Urinary bladder (tissue), 4 donors: ENCODE results near the gene SCN8A. TPM values are rescaled to one million over a fixed set of nuclear protein-coding genes. Genes with fewer than 3 reads are reported as not detected.

Source experiments
- DNase-seq: peaks from one replicate; pipeline ENCODE4 v3.0.0-alpha.2; 2015; ENCODE audit errors: extremely low spot score
- H3K27ac ChIP-seq: one replicate; pipeline ENCODE4 v1.5.1; 2013; ENCODE audit warnings: low read depth, mild to moderate bottlenecking, moderate library complexity
- H3K36me3 ChIP-seq: one replicate; pipeline ENCODE4 v1.6.1; 2013; ENCODE audit warnings: mild to moderate bottlenecking, moderate library complexity; ENCODE audit not compliant: insufficient read depth
- H3K4me1 ChIP-seq: one replicate; pipeline ENCODE4 v1.6.1; 2013; ENCODE audit warnings: mild to moderate bottlenecking, moderate library complexity; ENCODE audit not compliant: insufficient read depth
- H3K4me3 ChIP-seq: one replicate; pipeline ENCODE4 v1.5.1; 2013; ENCODE audit warnings: low read depth, low read length
- WGBS: extraction: QIAGEN DNeasy Blood & Tissue Kit; methylation state at CpG from one replicate; pipeline ENCODE4 v1.1.7; 2013; 5-methylcytosine and 5-hydroxymethylcytosine counted together
- polyA plus RNA-seq: library from polyadenylated mRNA; stranded (reverse); fragments of 200-250 nt; gene quantifications from one replicate; pipeline ENCODE4 v1.2.3, GENCODE V29; 2013
- total RNA-seq: library from RNA; depleted of rRNA; stranded (reverse); fragments of >200 nt; gene quantifications from one replicate; pipeline ENCODE4 v1.2.3, GENCODE V29; 2014
- donor health status: healthy with polysubstance abuse.
- donor health status: healthy.

SCN8A gene
- total and polyA plus RNA-seq, 2 donors = 0.23 to 2.6 TPM

- H3K4me3 ChIP-seq = no peak overlapping the region
- 61% methylated on average over 8 of the region's 8 CpGs for WGBS
- no peak for DNase-seq
- no peak overlapping the region for H3K27ac ChIP-seq
- H3K36me3 ChIP-seq = no peaks in the 10 kb centered on the region
- peaks cover 2% of the 10 kb centered on the region for H3K4me1 ChIP-seq
Observed at GRCh38 chr12:51851413-51852124, 260.5 kb downstream of the SCN8A start.

- 82% methylated on average over 5 of the region's 5 CpGs for WGBS
- no peak for DNase-seq
- H3K36me3 ChIP-seq = no peaks in the 10 kb centered on the region
- H3K4me3 ChIP-seq = no peak overlapping the region
- peaks cover 2% of the 10 kb centered on the region for H3K4me1 ChIP-seq
- no peak overlapping the region for H3K27ac ChIP-seq
Observed at GRCh38 chr12:51852404-51853137, 261.5 kb downstream of the SCN8A start.

GRCh38 chr12:51855586-51856428, 264.8 kb downstream of the SCN8A start:
- no peak for DNase-seq
- no peaks in the 10 kb centered on the region for H3K4me1 ChIP-seq
- H3K27ac ChIP-seq = no peak overlapping the region
- WGBS = 22% methylated on average over 21 of the region's 21 CpGs
- H3K36me3 ChIP-seq = no peaks in the 10 kb centered on the region
- no peak overlapping the region for H3K4me3 ChIP-seq

- whole genome bisulfite sequencing = 89% methylated on average over 3 of the region's 3 CpGs
- DNase-seq = no peak
Observed at GRCh38 chr12:51860986-51861385, 270.0 kb downstream of the SCN8A start.

More at GRCh38 chr12:51860986-51861385, 270.0 kb downstream of the SCN8A start:
- H3K27ac ChIP-seq = no peak overlapping the region
- H3K36me3 ChIP-seq = no peaks in the 10 kb centered on the region
- H3K4me3 ChIP-seq = no peak overlapping the region
- H3K4me1 ChIP-seq = no peaks in the 10 kb centered on the region

Other genes starting within 250 kb of the SCN8A start
- not detected for gene CELA1, start 244.6 kb upstream of the SCN8A start, total RNA-seq
- not detected for gene CELA1, start 244.6 kb upstream of the SCN8A start, polyA plus RNA-seq
- 1.1 TPM for gene GALNT6, start 199.8 kb upstream of the SCN8A start, total RNA-seq
- gene GALNT6, start 199.8 kb upstream of the SCN8A start, polyA plus RNA-seq = 2.0 TPM
- 2.9 TPM for gene SLC4A8, start 166.4 kb upstream of the SCN8A start, total RNA-seq
- 1.6 TPM for gene SLC4A8, start 166.4 kb upstream of the SCN8A start, polyA plus RNA-seq